ENCODE measurements around the gene GTF2H1.
"Not testable (repeated sequence)": the region's sequence is repeated elsewhere in the genome, so short reads cannot be mapped to it uniquely, and the experiment has no call there.

GTF2H1 gene

DNA sequence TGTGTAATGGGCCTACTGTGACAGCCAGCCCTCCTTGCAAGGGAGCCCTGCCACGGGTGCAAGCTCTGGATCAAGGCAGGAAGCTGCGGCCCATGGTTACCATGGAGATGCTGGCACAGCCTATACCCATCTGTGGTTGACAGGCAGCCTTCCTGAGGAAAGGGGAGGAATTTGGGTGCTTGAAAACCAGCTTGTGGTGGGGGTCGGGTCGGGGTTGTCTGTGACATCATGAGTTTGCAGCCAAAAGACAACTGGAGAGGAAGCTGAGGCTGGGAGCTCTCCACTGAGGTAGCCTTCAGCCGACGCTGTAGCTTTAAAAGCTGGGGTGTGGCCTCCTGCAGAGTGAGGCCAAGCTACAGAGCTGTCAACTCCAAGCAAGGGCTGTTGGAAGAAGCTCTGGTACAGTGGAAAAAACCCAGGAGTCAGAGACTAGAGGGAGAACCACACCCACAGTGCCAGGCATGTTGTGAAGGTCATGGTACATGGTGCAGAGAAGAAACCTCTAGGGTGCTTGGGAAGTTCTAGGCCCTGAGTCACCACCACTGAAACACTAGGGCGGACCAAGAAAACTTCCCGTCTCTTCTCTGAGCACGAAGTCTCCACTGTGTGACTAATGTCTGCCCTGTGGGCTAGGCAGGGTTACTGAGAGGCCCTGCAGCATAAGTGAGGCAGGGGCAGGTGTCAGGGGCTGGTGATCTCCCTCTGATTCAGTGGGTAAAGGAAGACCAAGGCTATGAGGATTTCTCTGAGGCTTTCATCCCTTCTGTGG lies 61.2 kb downstream of the GTF2H1 start:
- Histone ChIP-seq H3K27ac (ENCODE audit: low read length) (no peak overlapping the region), H3K4me3 (ENCODE audit: low read length) (no peak overlapping the region)

DNA sequence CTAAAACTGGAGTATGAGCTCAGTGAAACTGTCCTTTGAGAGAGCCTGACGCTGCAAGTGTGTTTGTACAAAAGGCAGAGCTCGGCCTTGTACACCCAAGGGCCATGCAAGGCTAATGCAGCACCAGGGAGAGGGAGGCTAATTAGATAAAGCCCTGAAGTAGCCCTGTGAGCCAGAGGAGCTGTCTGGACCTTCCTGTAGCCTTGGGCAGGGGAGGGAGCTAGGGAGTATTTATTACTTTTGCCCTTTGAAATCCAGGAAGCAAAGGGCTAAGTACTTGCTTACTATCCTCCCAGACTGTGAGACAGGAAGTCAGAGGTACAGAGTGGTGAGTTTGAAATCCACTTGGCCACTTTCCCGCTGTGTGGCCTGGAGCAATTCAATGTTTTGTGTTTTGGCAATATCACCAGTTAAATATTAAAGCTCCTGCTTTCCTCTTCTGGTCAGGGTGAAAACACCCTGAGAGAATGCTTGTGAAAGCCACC lies 61.8 kb downstream of the GTF2H1 start:
- Histone ChIP-seq H3K4me1 (ENCODE audit: insufficient read depth, low read length) (no peaks in the 10 kb centered on the region), H3K27me3 (ENCODE audit: insufficient read depth, low read length) (no peaks in the 10 kb centered on the region), H3K9me3 (ENCODE audit: insufficient read depth, low read depth, low read length) (no peaks in the 10 kb centered on the region), H3K27ac (ENCODE audit: low read length) (no peak overlapping the region), H3K9ac (ENCODE audit: low read depth, low read length) (no peak overlapping the region), H3K36me3 (ENCODE audit: insufficient read depth, low read depth, low read length) (no peaks in the 10 kb centered on the region), H3K4me3 (ENCODE audit: low read length) (no peak overlapping the region)

More for the DNA sequence above, 61.2 kb downstream of the GTF2H1 start:
- Histone ChIP-seq H3K36me3 (ENCODE audit: insufficient read depth, low read depth, low read length) (no peaks in the 10 kb centered on the region), H3K4me1 (ENCODE audit: insufficient read depth, low read length) (no peaks in the 10 kb centered on the region), H3K9ac (ENCODE audit: low read depth, low read length) (no peak overlapping the region), H3K9me3 (ENCODE audit: insufficient read depth, low read depth, low read length) (no peaks in the 10 kb centered on the region), H3K27me3 (ENCODE audit: insufficient read depth, low read length) (no peaks in the 10 kb centered on the region)

DNA sequence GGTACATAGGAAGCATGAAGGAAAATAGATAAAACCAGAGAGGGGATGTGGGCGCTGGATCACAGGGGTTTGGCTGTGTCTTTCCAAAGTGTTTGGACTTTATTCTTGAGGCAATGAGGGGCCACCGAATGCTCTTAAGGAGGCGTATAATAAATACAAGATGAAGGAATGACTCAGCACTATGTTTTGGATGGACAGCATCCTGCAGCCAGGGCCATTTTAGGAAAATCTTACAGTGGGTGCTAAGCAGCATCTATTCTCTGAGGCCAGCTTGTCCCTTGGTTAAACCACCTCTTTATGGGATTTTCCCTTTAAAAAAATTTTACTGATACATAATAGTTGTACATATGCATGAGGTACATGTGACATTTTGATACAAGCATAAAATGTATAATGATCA lies 67.7 kb downstream of the GTF2H1 start:
- Histone ChIP-seq H3K36me3 (ENCODE audit: insufficient read depth, low read depth, low read length) (no peaks in the 10 kb centered on the region), H3K9me3 (ENCODE audit: insufficient read depth, low read depth, low read length) (no peaks in the 10 kb centered on the region), H3K4me1 (ENCODE audit: insufficient read depth, low read length) (peaks cover 2% of the 10 kb centered on the region; the same call in 1 of the 2 replicates), H3K4me3 (ENCODE audit: low read length) (no peak overlapping the region), H3K27me3 (ENCODE audit: insufficient read depth, low read length) (peaks cover 10% of the 10 kb centered on the region), H3K9ac (ENCODE audit: low read depth, low read length) (no peak overlapping the region), H3K27ac (ENCODE audit: low read length) (no peak overlapping the region)

DNA sequence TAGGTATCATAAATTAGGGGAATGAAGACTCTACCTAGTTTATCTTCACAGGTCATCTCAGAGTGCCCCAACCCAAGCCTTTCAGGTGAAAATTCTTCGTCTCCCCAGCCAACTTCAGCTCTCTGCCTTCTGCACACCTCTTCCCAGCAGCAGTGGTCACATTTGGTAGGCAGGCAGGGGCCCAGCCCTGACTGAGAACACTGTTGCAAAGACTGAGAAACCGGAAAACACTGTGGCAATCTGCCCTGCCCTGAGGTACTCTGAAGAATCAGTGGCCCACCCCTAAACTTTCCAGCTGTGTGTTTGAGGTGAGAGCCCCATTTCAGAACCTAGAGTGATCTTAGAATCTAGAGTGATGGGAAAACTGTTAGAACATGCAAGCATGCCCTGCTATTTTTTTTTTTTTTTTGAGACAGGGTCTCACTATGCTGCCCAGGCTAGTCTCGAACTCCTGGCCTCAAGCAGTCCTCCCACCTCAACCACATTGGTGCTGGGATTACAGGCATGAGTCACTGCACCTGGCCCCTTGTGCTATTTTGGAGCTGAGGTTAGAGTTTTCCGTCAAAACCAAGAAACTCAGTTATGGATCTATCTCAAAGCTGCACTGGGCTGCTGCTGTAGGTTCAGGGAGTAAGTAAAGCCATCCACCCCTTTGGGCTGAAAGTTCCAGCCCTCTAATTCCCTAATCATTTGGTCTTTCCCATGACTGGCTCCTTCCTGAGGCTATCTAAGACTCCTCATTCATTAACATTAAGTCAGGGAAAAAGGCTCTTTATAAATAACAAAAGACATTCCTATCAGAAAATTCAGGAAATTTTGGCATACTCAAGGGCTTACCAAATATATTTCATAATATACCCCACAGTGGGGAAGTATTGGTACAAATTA lies 70.3 kb downstream of the GTF2H1 start:
- Histone ChIP-seq H3K27me3 (ENCODE audit: insufficient read depth, low read length) (peaks cover 10% of the 10 kb centered on the region), H3K9ac (ENCODE audit: low read depth, low read length) (no peak overlapping the region)

DNA sequence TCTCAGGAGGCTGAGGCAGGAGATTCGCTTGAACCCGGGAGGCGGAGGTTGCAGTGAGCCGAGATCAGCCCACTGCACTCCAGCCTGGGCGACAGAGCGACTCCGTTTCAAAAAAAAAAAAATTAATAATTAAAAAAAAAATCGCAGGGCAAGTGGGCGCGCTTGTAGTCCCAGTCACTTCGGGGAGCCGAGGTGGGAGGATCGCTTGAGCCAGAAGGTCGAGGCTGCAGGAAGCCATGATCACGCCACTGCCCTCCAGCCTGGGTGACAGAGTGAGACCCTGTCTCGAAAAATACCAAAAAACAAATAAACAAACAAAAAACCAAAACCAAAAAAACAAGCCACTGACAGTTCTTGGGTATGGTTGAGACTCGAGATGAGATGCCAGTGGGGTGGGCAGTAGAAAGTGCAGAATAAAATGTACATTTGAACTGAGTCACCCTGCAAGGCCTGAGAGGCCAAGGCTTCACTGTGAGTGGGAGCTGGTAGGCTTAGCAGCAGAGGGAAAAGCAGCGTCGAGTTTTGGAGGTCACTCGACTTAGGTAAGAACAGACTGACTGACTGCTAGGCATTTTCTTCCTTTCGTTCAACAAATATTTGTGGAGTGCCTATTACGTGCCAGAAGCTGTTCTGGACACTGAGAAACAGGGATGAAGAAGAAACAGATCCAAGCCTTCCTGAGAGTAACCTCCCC lies 71.4 kb downstream of the GTF2H1 start:
- H3K9me3 ChIP-seq (ENCODE audit: insufficient read depth, low read depth, low read length), result no peaks in the 10 kb centered on the region
- H3K36me3 ChIP-seq (ENCODE audit: insufficient read depth, low read depth, low read length), result peaks cover 21% of the 10 kb centered on the region
- peak overlapping the region; percentile 92; the same call in 1 of the 2 replicates for H3K9ac ChIP-seq (ENCODE audit: low read depth, low read length)
- H3K4me1 ChIP-seq (ENCODE audit: insufficient read depth, low read length), result peaks cover 6% of the 10 kb centered on the region; the same call in 1 of the 2 replicates
- H3K27ac ChIP-seq (ENCODE audit: low read length), result no peak overlapping the region
- H3K4me3 ChIP-seq (ENCODE audit: low read length), result peak overlapping the region; percentile 94
- H3K27me3 ChIP-seq (ENCODE audit: insufficient read depth, low read length), result peaks cover 10% of the 10 kb centered on the region

More for the DNA sequence above, 70.3 kb downstream of the GTF2H1 start:
- H3K27ac ChIP-seq (ENCODE audit: low read length), result no peak overlapping the region
- H3K36me3 ChIP-seq (ENCODE audit: insufficient read depth, low read depth, low read length), result peaks cover 10% of the 10 kb centered on the region
- H3K4me1 ChIP-seq (ENCODE audit: insufficient read depth, low read length), result peaks cover 6% of the 10 kb centered on the region; the same call in 1 of the 2 replicates
- no peak overlapping the region for H3K4me3 ChIP-seq (ENCODE audit: low read length)
- no peaks in the 10 kb centered on the region for H3K9me3 ChIP-seq (ENCODE audit: insufficient read depth, low read depth, low read length)

DNA sequence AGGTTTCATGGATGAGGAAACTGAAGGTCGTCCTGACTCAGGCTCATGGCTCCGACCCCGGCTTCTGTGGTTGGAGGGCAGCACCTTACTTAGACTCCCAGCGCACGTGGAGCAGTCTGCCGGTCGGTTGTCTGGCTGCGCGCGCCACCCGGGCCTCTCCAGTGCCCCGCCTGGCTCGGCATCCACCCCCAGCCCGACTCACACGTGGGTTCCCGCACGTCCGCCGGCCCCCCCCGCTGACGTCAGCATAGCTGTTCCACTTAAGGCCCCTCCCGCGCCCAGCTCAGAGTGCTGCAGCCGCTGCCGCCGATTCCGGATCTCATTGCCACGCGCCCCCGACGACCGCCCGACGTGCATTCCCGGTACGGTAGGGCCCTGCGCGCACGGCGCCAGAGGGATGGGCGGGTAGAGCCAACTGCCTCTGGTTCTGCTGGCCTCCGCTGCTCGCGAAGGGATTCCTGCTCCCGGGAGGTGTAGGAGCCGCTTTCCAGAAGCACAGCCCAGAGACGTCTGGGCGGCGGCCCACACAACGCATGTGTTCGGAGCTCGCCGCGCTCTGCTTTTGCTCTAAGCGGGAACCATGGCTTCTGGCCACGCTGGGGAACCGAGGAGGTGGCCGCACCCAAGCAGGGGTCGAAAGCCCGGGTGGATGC lies 72.0 kb downstream of the GTF2H1 start, which contains the start of gene LDHA:
TSS of gene LDHA (plus strand) at position 289 of the 653 bp plus-strand sequence. CDS start 2,280 bp downstream, outside the sequence.
- H3K36me3 ChIP-seq (ENCODE audit: insufficient read depth, low read depth, low read length), result peaks cover 28% of the 10 kb centered on the region
- H3K9me3 ChIP-seq (ENCODE audit: insufficient read depth, low read depth, low read length), result no peaks in the 10 kb centered on the region
- peaks cover 6% of the 10 kb centered on the region; the same call in 1 of the 2 replicates for H3K4me1 ChIP-seq (ENCODE audit: insufficient read depth, low read length)
- H3K9ac ChIP-seq (ENCODE audit: low read depth, low read length), result peak within 1 kb of the TSS; percentile 92; the same call in 1 of the 2 replicates
- H3K27me3 ChIP-seq (ENCODE audit: insufficient read depth, low read length), result peaks cover 10% of the 10 kb centered on the region
- peak within 1 kb of the TSS; percentile 16 for H3K27ac ChIP-seq (ENCODE audit: low read length)
- H3K4me3 ChIP-seq (ENCODE audit: low read length), result peak within 1 kb of the TSS; percentile 94

DNA sequence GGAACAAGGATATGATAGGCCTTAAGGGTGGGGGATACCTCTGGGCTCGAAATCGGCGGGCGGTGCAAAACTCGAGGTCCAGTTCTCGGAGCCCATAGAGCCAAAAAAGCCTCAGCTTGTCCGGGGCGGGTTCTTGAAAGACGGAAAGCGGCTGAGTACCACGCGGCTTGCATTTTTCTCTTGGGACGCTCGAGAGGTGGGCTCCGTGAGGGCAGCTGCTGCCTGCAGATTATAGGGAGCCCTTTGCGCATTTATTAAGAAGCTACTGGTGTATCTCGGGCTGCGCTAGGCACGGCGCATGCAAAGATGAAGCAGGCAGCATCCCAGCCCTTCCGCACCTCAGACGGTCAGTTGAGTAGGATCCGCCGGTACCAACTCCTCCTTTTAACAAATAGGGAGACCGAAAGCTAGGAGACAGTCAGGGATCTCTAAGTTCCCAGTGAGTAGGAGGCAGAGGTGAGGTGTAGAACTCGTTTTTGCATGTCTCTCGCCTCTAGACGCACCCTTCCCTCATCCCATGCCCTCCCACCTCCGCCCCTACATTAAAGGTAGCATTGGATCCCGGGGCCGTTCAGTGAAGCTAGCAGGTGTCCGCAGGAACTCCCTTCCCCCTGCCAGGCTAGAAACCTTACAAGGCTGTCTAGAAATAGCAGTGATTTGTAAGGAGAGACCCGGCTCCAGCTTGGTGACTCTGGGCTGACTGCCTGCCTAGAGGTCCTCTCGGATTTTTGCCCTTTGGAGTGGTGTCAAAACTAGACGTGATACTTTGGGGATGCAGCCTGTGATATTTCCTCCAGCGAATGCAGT lies 72.8 kb downstream of the GTF2H1 start:
- peak overlapping the region; percentile 92; the same call in 1 of the 2 replicates for H3K9ac ChIP-seq (ENCODE audit: low read depth, low read length)
- peaks cover 35% of the 10 kb centered on the region for H3K36me3 ChIP-seq (ENCODE audit: insufficient read depth, low read depth, low read length)
- H3K27ac ChIP-seq (ENCODE audit: low read length), result peak overlapping the region; percentile 16
- H3K27me3 ChIP-seq (ENCODE audit: insufficient read depth, low read length), result peaks cover 10% of the 10 kb centered on the region
- no peaks in the 10 kb centered on the region for H3K9me3 ChIP-seq (ENCODE audit: insufficient read depth, low read depth, low read length)
- H3K4me3 ChIP-seq (ENCODE audit: low read length), result peak overlapping the region; percentile 94
- peaks cover 6% of the 10 kb centered on the region; the same call in 1 of the 2 replicates for H3K4me1 ChIP-seq (ENCODE audit: insufficient read depth, low read length)

DNA sequence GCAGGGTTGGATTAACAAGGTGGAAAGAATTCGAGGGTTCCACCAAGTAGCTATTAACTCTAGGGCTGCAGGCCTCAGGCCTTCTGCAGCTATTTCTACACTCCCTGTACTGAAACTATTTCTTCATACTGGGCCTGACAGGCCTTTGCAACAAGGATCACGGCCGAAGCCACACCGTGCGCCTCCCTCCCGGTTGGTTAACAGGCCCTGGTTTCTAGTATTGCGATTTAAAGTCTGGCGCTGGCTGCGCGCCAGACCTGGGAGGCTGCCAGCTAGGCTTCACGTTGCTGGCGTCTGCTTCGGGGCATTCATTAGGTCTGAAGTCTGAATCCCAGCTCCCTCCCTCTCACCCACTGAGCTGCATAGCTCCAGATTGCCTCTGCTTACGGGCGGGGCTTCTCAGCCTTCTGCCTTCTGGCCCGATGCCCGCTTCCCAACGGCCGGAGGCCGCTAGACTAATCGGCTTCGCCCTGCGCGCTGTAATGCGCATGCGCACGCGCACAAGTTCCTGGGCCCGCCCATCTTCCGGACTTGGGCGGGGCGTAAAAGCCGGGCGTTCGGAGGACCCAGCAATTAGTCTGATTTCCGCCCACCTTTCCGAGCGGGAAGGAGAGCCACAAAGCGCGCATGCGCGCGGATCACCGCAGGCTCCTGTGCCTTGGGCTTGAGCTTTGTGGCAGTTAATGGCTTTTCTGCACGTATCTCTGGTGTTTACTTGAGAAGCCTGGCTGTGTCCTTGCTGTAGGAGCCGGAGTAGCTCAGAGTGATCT lies 73.6 kb downstream of the GTF2H1 start:
- H3K4me1 ChIP-seq (ENCODE audit: insufficient read depth, low read length), result peaks cover 6% of the 10 kb centered on the region; the same call in 1 of the 2 replicates

DNA sequence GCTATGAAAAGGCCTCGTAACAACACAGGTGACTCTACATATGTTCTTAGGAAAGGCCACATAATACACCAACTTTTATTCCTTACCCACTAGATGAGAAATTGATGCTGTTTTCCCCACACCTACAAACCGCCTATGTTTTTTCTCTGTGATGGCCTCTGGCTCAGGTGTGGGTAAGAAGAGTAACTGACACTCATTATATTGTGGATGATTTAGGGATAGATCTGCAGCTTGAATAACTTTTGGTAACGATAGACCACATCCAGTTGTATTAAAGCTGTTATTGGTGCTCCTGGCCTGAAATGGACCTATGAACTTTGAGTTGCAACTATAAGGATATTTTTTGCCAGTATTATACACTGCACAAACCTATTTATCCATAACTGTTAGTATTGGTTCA lies 75.6 kb downstream of the GTF2H1 start:
- no peak overlapping the region for H3K27ac ChIP-seq (ENCODE audit: low read length)
- no peak overlapping the region for H3K4me3 ChIP-seq (ENCODE audit: low read length)
- H3K9me3 ChIP-seq (ENCODE audit: insufficient read depth, low read depth, low read length), result no peaks in the 10 kb centered on the region
- peaks cover 10% of the 10 kb centered on the region for H3K27me3 ChIP-seq (ENCODE audit: insufficient read depth, low read length)
- peaks cover 57% of the 10 kb centered on the region for H3K36me3 ChIP-seq (ENCODE audit: insufficient read depth, low read depth, low read length)
- H3K9ac ChIP-seq (ENCODE audit: low read depth, low read length), result no peak overlapping the region
- peaks cover 6% of the 10 kb centered on the region; the same call in 1 of the 2 replicates for H3K4me1 ChIP-seq (ENCODE audit: insufficient read depth, low read length)

More for the DNA sequence above, 73.6 kb downstream of the GTF2H1 start:
- no peaks in the 10 kb centered on the region for H3K9me3 ChIP-seq (ENCODE audit: insufficient read depth, low read depth, low read length)
- H3K9ac ChIP-seq (ENCODE audit: low read depth, low read length), result peak overlapping the region; percentile 97
- H3K36me3 ChIP-seq (ENCODE audit: insufficient read depth, low read depth, low read length), result peaks cover 42% of the 10 kb centered on the region
- peak overlapping the region; percentile 84 for H3K27ac ChIP-seq (ENCODE audit: low read length)
- peak overlapping the region; percentile 94 for H3K4me3 ChIP-seq (ENCODE audit: low read length)
- peaks cover 10% of the 10 kb centered on the region for H3K27me3 ChIP-seq (ENCODE audit: insufficient read depth, low read length)

DNA sequence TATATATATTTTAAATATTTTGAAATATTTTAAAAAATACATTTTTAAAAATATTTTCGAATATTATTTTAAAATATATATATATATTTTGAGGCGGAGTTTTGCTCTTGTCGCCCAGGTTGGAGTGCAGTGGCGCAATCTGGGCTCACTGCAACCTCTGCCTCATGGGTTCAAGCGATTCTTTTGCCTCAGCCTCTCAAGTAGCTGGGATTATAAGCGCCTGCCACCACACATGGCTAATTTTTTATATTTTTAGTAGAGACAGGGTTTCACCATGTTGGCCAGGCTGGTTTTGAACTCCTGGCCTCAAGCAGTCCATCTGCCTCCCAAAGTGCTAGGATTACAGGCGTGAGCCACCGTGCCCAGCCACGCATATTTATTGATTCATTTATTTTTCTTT lies 78.7 kb downstream of the GTF2H1 start:
- not testable (repeated sequence) for H3K4me3 ChIP-seq (ENCODE audit: low read length); H3K9ac ChIP-seq (ENCODE audit: low read depth, low read length); H3K27me3 ChIP-seq (ENCODE audit: insufficient read depth, low read length); H3K4me1 ChIP-seq (ENCODE audit: insufficient read depth, low read length); H3K27ac ChIP-seq (ENCODE audit: low read length); H3K9me3 ChIP-seq (ENCODE audit: insufficient read depth, low read depth, low read length)
- H3K36me3 ChIP-seq (ENCODE audit: insufficient read depth, low read depth, low read length), result peaks cover 87% of the 10 kb centered on the region
